A549 (cell line): Measurements from ENCODE around the gene GMPR. TPM values are rescaled to one million over a fixed set of nuclear protein-coding genes. Genes with fewer than 3 reads are reported as not detected.

ENCODE experiments used
- ATAC-seq, 2 experiments: fragments of 200-7000 bp in 1 of 2; fragments of >200 bp in 1 of 2; cut with Nextera tagmentation in 1 of 2; cut with Tn5 transposase in 1 of 2; 3 replicates each; pipeline versions ENCODE4 v1.8.0 to v1.9.1; 2018 to 2020; ENCODE audit warnings: mild to moderate bottlenecking in 1 of 2, moderate library complexity in 1 of 2
- CTCF ChIA-PET: fragments of 300-600 bp; sonication (Branson Sonifier 250); formaldehyde crosslinking; extraction: SDS; loops from one replicate; lab custom pipeline; 2021; ENCODE audit warnings: antibody characterized with exemption, inconsistent platforms; lab: Yijun Ruan, JAX
- POLR2A ChIA-PET: fragments of 350-600 bp; formaldehyde crosslinking; extraction: SDS; loops from one replicate; lab custom pipeline; 2021; ENCODE audit warnings: antibody characterized with exemption, inconsistent platforms; lab: Yijun Ruan, JAX
- DNase-seq, 2 experiments: peaks; one replicate each; pipeline versions ENCODE4 v3.0.0 to v3.0.0-alpha.2; 2011 to 2016; ENCODE audit warnings: low read depth in 1 of 2, low spot score in 1 of 2
- FAIRE-seq: peaks from 2 replicates; lab custom pipeline; 2011; peaks lifted over from hg19 to GRCh38; lab: Jason Lieb, UNC
- H3K27ac ChIP-seq, 2 experiments: fragments of >200 bp; sonication (Bioruptor Twin); formaldehyde crosslinking; 3 replicates each; pipeline ENCODE4 v1.5.1; 2016 to 2017
- H3K4me1 ChIP-seq: fragments of >200 bp; sonication (Bioruptor Twin); formaldehyde crosslinking; 3 replicates; pipeline ENCODE4 v1.6.1; 2016
- H3K4me2 ChIP-seq: fragments of >200 bp; sonication (Bioruptor Twin); formaldehyde crosslinking; 3 replicates; pipeline ENCODE4 v1.6.1; 2016
- H3K4me3 ChIP-seq: fragments of >200 bp; sonication (Bioruptor Twin); formaldehyde crosslinking; 3 replicates; pipeline ENCODE4 v1.5.1; 2016
- H3K9me3 ChIP-seq: fragments of >200 bp; sonication (Bioruptor Twin); formaldehyde crosslinking; 3 replicates; pipeline ENCODE4 v1.6.1; 2016
- BHLHE40 ChIP-seq: IDR thresholded peaks from 2 replicates; pipeline ENCODE4 v1.6.1; 2012; ENCODE audit warnings: low read depth, low read length, inconsistent platforms
- CEBPB ChIP-seq, 2 experiments: fragments of >200 bp in 1 of 2; sonication (Bioruptor Twin) in 1 of 2; formaldehyde crosslinking in 1 of 2; IDR thresholded peaks; 2 replicates each; pipeline ENCODE4 v1.6.1; 2012 to 2016
- CHD4 ChIP-seq: fragments of 200-600 bp; sonication (generic); IDR thresholded peaks from 2 replicates; pipeline ENCODE4 v1.6.1; 2016; ENCODE audit warnings: antibody characterized with exemption, mild to moderate bottlenecking, borderline replicate concordance
- CTCF ChIP-seq: fragments of >200 bp; sonication (Bioruptor Twin); formaldehyde crosslinking; IDR thresholded peaks from 3 replicates; pipeline ENCODE4 v1.5.1; 2016
- EHMT2 ChIP-seq: fragments of 200-600 bp; sonication (generic); IDR thresholded peaks from 2 replicates; pipeline ENCODE4 v1.6.1; 2016; ENCODE audit warnings: antibody characterized with exemption, low read depth, mild to moderate bottlenecking, moderate library complexity
- ELK1 ChIP-seq: fragments of 150-350 bp; IDR thresholded peaks from 2 replicates; pipeline ENCODE4 v1.6.1; 2014; ENCODE audit warnings: low read depth, mild to moderate bottlenecking, low read length
- ESRRA ChIP-seq: fragments of 150-350 bp; IDR thresholded peaks from 2 replicates; pipeline ENCODE4 v1.6.1; 2014; ENCODE audit warnings: mild to moderate bottlenecking, low read length, borderline replicate concordance
- FOSL2 ChIP-seq, 2 experiments: fragments of 450-650 bp in 1 of 2; fragments of >200 bp in 1 of 2; sonication (Bioruptor Twin) in 1 of 2; formaldehyde crosslinking; IDR thresholded peaks; 2 replicates each; pipeline versions ENCODE4 v1.5.0 to v1.6.1; 2016 to 2020; ENCODE audit warnings: mild to moderate bottlenecking in 1 of 2, moderate library complexity in 1 of 2
- FOXS1 ChIP-seq: fragments of 250-450 bp; sonication (Bioruptor Pico); IDR thresholded peaks from 2 replicates; pipeline ENCODE4 v1.5.0; 2020; ENCODE audit warnings: mild to moderate bottlenecking, moderate library complexity
- HDAC2 ChIP-seq: fragments of 200-600 bp; sonication (generic); IDR thresholded peaks from 2 replicates; pipeline ENCODE4 v1.6.1; 2016
- JUNB ChIP-seq: fragments of >200 bp; sonication (Bioruptor Twin); formaldehyde crosslinking; IDR thresholded peaks from 2 replicates; pipeline ENCODE4 v1.6.1; 2016
- MAFK ChIP-seq: fragments of 450-650 bp; IDR thresholded peaks from 2 replicates; pipeline ENCODE4 v1.6.1; 2014; ENCODE audit not compliant: partially characterized antibody
- MAX ChIP-seq: IDR thresholded peaks from 2 replicates; pipeline ENCODE4 v1.6.1; 2012
- MYC ChIP-seq: IDR thresholded peaks from 2 replicates; pipeline ENCODE4 v1.6.1; 2012; ENCODE audit warnings: mild to moderate bottlenecking, inconsistent platforms, low read length, improper control_type of control experiment, borderline replicate concordance
- NFE2L2 ChIP-seq: fragments of 150-350 bp; conservative IDR thresholded peaks from 2 replicates; pipeline ENCODE4 v1.6.1; 2014; ENCODE audit warnings: low read length
- PHF8 ChIP-seq: fragments of 200-600 bp; sonication (generic); IDR thresholded peaks from 2 replicates; pipeline ENCODE4 v1.6.1; 2016; ENCODE audit warnings: low read depth, mild to moderate bottlenecking, antibody characterized with exemption, moderate library complexity, borderline replicate concordance
- POLR2AphosphoS2 ChIP-seq: conservative IDR thresholded peaks from 2 replicates; pipeline ENCODE4 v1.6.1; 2012; ENCODE audit warnings: low read length, improper control_type of control experiment, inconsistent platforms
- RARB ChIP-seq: fragments of 250-450 bp; sonication (Bioruptor Pico); IDR thresholded peaks from 2 replicates; pipeline ENCODE4 v1.8.0; 2021; ENCODE audit warnings: mild to moderate bottlenecking, moderate library complexity
- RCOR1 ChIP-seq: fragments of 150-350 bp; IDR thresholded peaks from 2 replicates; pipeline ENCODE4 v1.6.1; 2014; ENCODE audit warnings: antibody characterized with exemption, low read length, low read depth
- SREBF2 ChIP-seq: fragments of 450-650 bp; IDR thresholded peaks from 2 replicates; pipeline ENCODE4 v1.6.1; 2014; ENCODE audit warnings: mild to moderate bottlenecking, moderate library complexity
- TFCP2L1 ChIP-seq: fragments of 250-450 bp; sonication (Bioruptor Pico); IDR thresholded peaks from 2 replicates; pipeline ENCODE4 v1.5.0; 2021; ENCODE audit warnings: mild to moderate bottlenecking
- USF2 ChIP-seq: fragments of 450-650 bp; IDR thresholded peaks from 2 replicates; pipeline ENCODE4 v1.6.1; 2014; ENCODE audit warnings: antibody characterized with exemption
- WGBS: methylation state at CpG from one replicate; pipeline ENCODE4 v1.1.6; 2017; ENCODE audit errors: missing lambda C conversion rate; 5-methylcytosine and 5-hydroxymethylcytosine counted together
- polyA plus RNA-seq, 4 experiments: library from polyadenylated mRNA; depleted of rRNA in 3 of 4; stranded (reverse); fragments of >200 nt; fragmentation: RNase III in 1 of 4; extraction: RNeasy Plus Mini Kit Qiagen cat#74134 plus additional on column Dnase treatment in 1 of 4; gene quantifications; 2 replicates in 3 of 4; 3 replicates in 1 of 4; pipeline ENCODE4 v1.2.3, GENCODE V29; 2011 to 2017

GMPR gene
- polyA plus RNA-seq, 2 of the 4 experiments (the other 2 are of a cell fraction), result 0.23 to 0.34 TPM

- Histone ChIP-seq H3K4me3 (no peak overlapping the region), H3K4me1 (peaks cover 50% of the 10 kb centered on the region), H3K9me3 (no peaks in the 10 kb centered on the region), H3K27ac (peak overlapping the region; percentile 37 to 64; a peak in 4 of 6 replicates), H3K4me2 (peak overlapping the region; percentile 48)
- ChIA-PET POLR2A (no interaction called here), CTCF (interaction anchor here (1.2 to 6.4 kb wide), 12 partner anchors 9 to 493 kb away, joined by 3 to 46 read pairs (median 6); no protein-coding TSS in a partner anchor)
- whole genome bisulfite sequencing, result 34% methylated on average over 3 of the region's 3 CpGs
- no peak for FAIRE-seq
- peak in 1 of 2 experiments; percentile 32; a peak in 1 of 6 replicates for ATAC-seq
- no peak for TF ChIP-seq ESRRA
- TF ChIP-seq POLR2AphosphoS2, result no peak
- TF ChIP-seq MAFK, result peak; percentile 95
- peak in 1 of 2 experiments; percentile 49 for DNase-seq
Measured at GRCh38 chr6:16333580-16333979, 95.2 kb downstream of the GMPR start.

GRCh38 chr6:16334671-16335070 is 96.3 kb downstream of the GMPR start:
- Histone ChIP-seq H3K27ac (peak overlapping the region; percentile 38 to 76; a peak in 5 of 6 replicates), H3K9me3 (no peaks in the 10 kb centered on the region), H3K4me2 (peak overlapping the region; percentile 34), H3K4me3 (no peak overlapping the region), H3K4me1 (peaks cover 60% of the 10 kb centered on the region)
- TF ChIP-seq FOXS1, result no peak
- no peak for TF ChIP-seq SREBF2
- no peak for TF ChIP-seq PHF8
- TF ChIP-seq JUNB, result peak; percentile 45
- TF ChIP-seq FOSL2 (IDR thresholded peaks at IDR 0.05), result no peak
- peak; percentile 33; the same call in 1 of the 2 replicates for TF ChIP-seq FOSL2 (CRISPR knock-in tag; IDR thresholded peaks at IDR 0.05)
- no peak for TF ChIP-seq BHLHE40
- no peak for TF ChIP-seq RCOR1
- peak; percentile 93 to 98 for TF ChIP-seq CEBPB (IDR thresholded peaks at IDR 0.05)
- TF ChIP-seq TFCP2L1 (CRISPR knock-in tag), result no peak
- peak; percentile 78 for TF ChIP-seq MAX
- no peak for TF ChIP-seq RARB (CRISPR knock-in tag)
- TF ChIP-seq HDAC2, result no peak
- TF ChIP-seq CHD4, result no peak
- TF ChIP-seq NFE2L2, result no peak
- TF ChIP-seq USF2, result no peak
- no peak for TF ChIP-seq MYC
- no peak for TF ChIP-seq CTCF
- TF ChIP-seq EHMT2, result no peak
- TF ChIP-seq ELK1, result no peak
- ATAC-seq (peak; percentile 52 to 60; a peak in 3 of 6 replicates), FAIRE-seq (no peak), DNase-seq (peak; percentile 19 to 53)
- WGBS, result 15% methylated on average over 3 of the region's 3 CpGs
- ChIA-PET CTCF (interaction anchor here (0.7 to 6.4 kb wide), 4 partner anchors 11 to 428 kb away, joined by 3 to 46 read pairs (median 11); no protein-coding TSS in a partner anchor), POLR2A (no interaction called here)
